GM12891 (cell line): ENCODE results near the gene LRRC75A.

Experiments
- PAX5 ChIP-seq: IDR thresholded peaks from 2 replicates; pipeline ENCODE4 v1.6.1; 2011; ENCODE audit warnings: low read length, moderate library complexity, mild to moderate bottlenecking; ENCODE audit not compliant: insufficient read depth, severe bottlenecking
- POLR2A ChIP-seq: IDR thresholded peaks from 2 replicates; pipeline ENCODE4 v1.6.1; 2011; ENCODE audit warnings: low read depth, low read length, control low read depth
- POLR2AphosphoS5 ChIP-seq: IDR thresholded peaks from 2 replicates; pipeline ENCODE4 v1.6.1; 2011; ENCODE audit warnings: low read depth, low read length, control low read depth
- POU2F2 ChIP-seq: IDR thresholded peaks from 2 replicates; pipeline ENCODE4 v1.6.1; 2011; ENCODE audit warnings: low read depth, mild to moderate bottlenecking, control low read depth, low read length, moderate library complexity
- SPI1 ChIP-seq: IDR thresholded peaks from 2 replicates; pipeline ENCODE4 v1.6.1; 2011; ENCODE audit warnings: low read depth, low read length, control low read depth
- TAF1 ChIP-seq: IDR thresholded peaks from 2 replicates; pipeline ENCODE4 v1.6.1; 2011; ENCODE audit warnings: low read depth, low read length, control low read depth

DNA sequence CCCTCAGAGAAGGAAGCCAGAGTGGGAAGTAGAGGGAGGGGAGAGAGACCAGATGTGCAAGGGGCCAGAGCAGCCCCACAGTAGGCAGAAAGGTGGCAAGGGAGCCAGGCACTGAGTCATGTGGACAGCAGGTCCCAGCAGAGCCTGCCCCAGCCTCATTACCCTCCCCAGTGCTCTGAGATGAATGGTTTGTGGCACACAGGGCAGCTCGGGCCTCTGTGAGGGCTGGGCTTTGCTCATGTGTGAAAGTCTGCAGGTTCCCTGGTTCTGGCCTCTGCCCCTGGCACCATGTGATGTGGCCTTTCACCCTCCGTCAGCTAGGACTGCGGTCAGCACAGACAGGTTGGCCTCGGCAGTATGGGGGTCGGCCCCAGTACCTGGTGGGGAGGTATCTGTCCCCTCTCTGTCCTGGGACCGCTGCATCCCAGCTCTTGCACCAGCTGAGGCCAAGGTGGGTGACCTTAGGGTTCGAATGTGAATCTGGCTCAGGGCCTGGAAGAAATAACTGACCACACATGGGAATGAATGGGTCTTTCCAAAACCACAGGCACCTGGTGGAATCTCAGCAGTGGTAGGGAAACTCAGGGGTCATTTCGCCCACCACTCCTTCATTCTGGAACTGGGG, 8.9 kb downstream of the LRRC75A start:
- TF ChIP-seq POLR2A (no peak), POLR2AphosphoS5 (no peak), TAF1 (no peak), SPI1 (no peak), POU2F2 (no peak), PAX5 (no peak)
